A673 (cell line): Measurements from ENCODE around the gene CCDC85C. TPM values are rescaled to one million over a fixed set of nuclear protein-coding genes. Genes with fewer than 3 reads are reported as not detected.

ENCODE experiments used
- BruUV-seq: library from RNA; stranded (reverse); fragments of 400-500 nt; replicated peaks from 2 replicates; lab custom pipeline; 2021; lab: Mats Ljungman, UMichigan
- CTCF ChIA-PET: fragments of 300-600 bp; sonication (Branson Sonifier 250); formaldehyde crosslinking; loops from one replicate; lab custom pipeline; 2022; ENCODE audit warnings: antibody characterized with exemption; lab: Charles Lee
- POLR2A ChIA-PET: fragments of 300-600 bp; sonication (Branson Sonifier 250); formaldehyde crosslinking; loops from one replicate; lab custom pipeline; 2022; ENCODE audit warnings: antibody characterized with exemption; ENCODE audit not compliant: low non-redundant PET; lab: Charles Lee
- DNase-seq: peaks from one replicate; pipeline ENCODE4 v3.0.0-alpha.2; 2015; ENCODE audit warnings: low spot score
- H3K27ac ChIP-seq: fragments of 200-600 bp; sonication (generic); 2 replicates; pipeline ENCODE4 v1.5.1; 2016; ENCODE audit warnings: mixed run types, low read depth, mild to moderate bottlenecking, mixed read lengths, antibody characterized with exemption, low read length; ENCODE audit not compliant: poor library complexity, severe bottlenecking
- H3K27me3 ChIP-seq: fragments of 200-600 bp; sonication (generic); replicated peaks from 2 replicates; pipeline ENCODE4 v1.6.1; 2017; ENCODE audit warnings: mixed run types, low read depth, mild to moderate bottlenecking, mixed read lengths, antibody characterized with exemption, low read length; ENCODE audit not compliant: insufficient read depth, poor library complexity
- H3K36me3 ChIP-seq: fragments of 200-600 bp; sonication (generic); 2 replicates; pipeline ENCODE4 v1.6.1; 2016; ENCODE audit warnings: mixed run types, mild to moderate bottlenecking, mixed read lengths, antibody characterized with exemption, low read length; ENCODE audit not compliant: insufficient read depth, poor library complexity, severe bottlenecking
- H3K4me1 ChIP-seq: fragments of 200-600 bp; sonication (generic); 2 replicates; pipeline ENCODE4 v1.6.1; 2017; ENCODE audit warnings: mixed run types, mild to moderate bottlenecking, mixed read lengths, antibody characterized with exemption, low read length; ENCODE audit not compliant: insufficient read depth, poor library complexity, severe bottlenecking
- H3K4me3 ChIP-seq: fragments of 200-600 bp; sonication (generic); 2 replicates; pipeline ENCODE4 v1.5.1; 2016; ENCODE audit warnings: low read depth, mixed run types, mild to moderate bottlenecking, mixed read lengths, low read length; ENCODE audit not compliant: poor library complexity, severe bottlenecking
- H3K9me3 ChIP-seq: fragments of 200-600 bp; sonication (generic); 2 replicates; pipeline ENCODE4 v1.6.1; 2016; ENCODE audit warnings: mixed run types, low read depth, mild to moderate bottlenecking, mixed read lengths, antibody characterized with exemption, low read length; ENCODE audit not compliant: poor library complexity, severe bottlenecking
- CTCF ChIP-seq: fragments of 300-800, 200-600 bp; sonication (generic); conservative IDR thresholded peaks from 2 replicates; pipeline ENCODE4 v1.5.1; 2017; ENCODE audit warnings: low read depth, mild to moderate bottlenecking, antibody characterized with exemption, low read length, moderate library complexity, mixed read lengths
- EZH2 ChIP-seq: fragments of 200-600 bp; sonication (generic); IDR thresholded peaks from 2 replicates; pipeline ENCODE4 v1.6.1; 2017; ENCODE audit warnings: borderline replicate concordance, low read depth, mild to moderate bottlenecking, mixed read lengths, antibody characterized with exemption, low read length; ENCODE audit not compliant: poor library complexity, severe bottlenecking
- intact Hi-C: fragments of 100-400 bp; cut with micrococcal nuclease; formaldehyde crosslinking; loops from one replicate; pipeline ENCODE4 v1.10.0; 2022; ENCODE audit not compliant: unreplicated experiment
- total RNA-seq: library from RNA; stranded (reverse); gene quantifications from 2 replicates; pipeline ENCODE4 v1.2.3, GENCODE V29; 2021

The CCDC85C gene
- total RNA-seq, 1 experiment from 2014 or later: 24.6 TPM

- no peak overlapping the region for H3K4me3 ChIP-seq
- no peaks in the 10 kb centered on the region for H3K9me3 ChIP-seq
- no peak for TF ChIP-seq CTCF
- no peak for TF ChIP-seq EZH2
- ChIA-PET CTCF (no interaction called here), POLR2A (interaction anchor here (0.6 kb wide), 1 partner anchor 91 kb away, joined by 3 read pairs; no protein-coding TSS in a partner anchor)
- intact Hi-C loops: no loop called here
- no peak overlapping the region for H3K27ac ChIP-seq
- no peaks in the 10 kb centered on the region for H3K36me3 ChIP-seq
- no peaks in the 10 kb centered on the region for H3K27me3 ChIP-seq
- H3K4me1 ChIP-seq: peaks cover 8% of the 10 kb centered on the region
- DNase-seq: no peak
- BruUV-seq: no TSS peak
Measured at GRCh38 chr14:99537399-99537798, 66.6 kb downstream of the CCDC85C start.

DNA sequence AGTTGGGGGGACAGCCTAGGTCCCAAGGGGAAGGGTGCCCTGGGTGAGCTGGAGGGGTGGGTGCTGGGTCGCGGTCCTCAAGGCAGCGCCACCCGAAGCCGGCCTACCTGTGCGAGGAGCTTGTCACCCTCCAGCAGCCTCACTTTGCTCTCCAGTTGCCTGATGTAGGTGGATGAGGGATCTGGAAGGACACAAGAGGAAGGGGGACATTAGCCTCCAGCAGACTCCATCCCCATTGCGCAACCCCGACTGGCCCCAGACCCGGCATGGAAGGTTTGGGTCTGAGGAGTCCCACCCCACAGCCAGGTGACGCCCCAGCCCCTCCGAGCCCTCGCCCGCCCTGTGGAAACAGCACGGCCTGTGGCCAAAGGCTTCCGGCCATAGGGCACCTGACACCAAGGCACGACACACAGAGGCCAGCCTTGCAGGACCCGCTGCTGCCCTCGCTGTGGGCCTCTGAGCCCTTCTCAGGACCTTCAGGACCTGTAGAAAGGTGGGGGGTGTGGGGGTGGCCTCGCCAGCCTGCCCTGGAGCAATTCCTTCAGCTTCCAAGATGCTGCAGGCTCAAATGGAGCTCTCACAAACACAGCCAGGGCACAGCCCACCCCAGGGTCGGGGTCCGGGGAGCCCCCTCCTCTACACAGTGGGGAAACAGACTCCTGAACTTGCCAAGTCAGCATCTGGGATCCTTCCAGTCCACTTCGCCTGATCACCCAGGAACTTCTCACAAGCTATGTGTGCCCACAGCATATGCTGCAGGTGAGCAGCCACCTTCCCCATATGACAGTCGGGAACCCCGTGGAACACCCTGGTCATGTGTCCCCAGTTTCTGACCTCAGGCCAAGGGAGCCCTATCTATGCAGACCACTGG lies 67.9 kb downstream of the CCDC85C start:
- ChIA-PET CTCF (no interaction called here), POLR2A (no interaction called here)
- intact Hi-C loops: no loop called here
- H3K27ac ChIP-seq: no peak overlapping the region
- no peak for DNase-seq
- H3K4me3 ChIP-seq: no peak overlapping the region
- H3K36me3 ChIP-seq: no peaks in the 10 kb centered on the region
- BruUV-seq: no TSS peak
- H3K9me3 ChIP-seq: no peaks in the 10 kb centered on the region
- H3K4me1 ChIP-seq: peaks cover 18% of the 10 kb centered on the region
- no peak for TF ChIP-seq EZH2
- H3K27me3 ChIP-seq: no peaks in the 10 kb centered on the region

GRCh38 chr14:99535448-99535847 lies 68.6 kb downstream of the CCDC85C start:
- DNase-seq: no peak
- H3K9me3 ChIP-seq: no peaks in the 10 kb centered on the region
- no TSS peak for BruUV-seq
- ChIA-PET POLR2A (no interaction called here), CTCF (no interaction called here)
- H3K36me3 ChIP-seq: no peaks in the 10 kb centered on the region
- H3K27me3 ChIP-seq: no peaks in the 10 kb centered on the region
- no peak overlapping the region for H3K27ac ChIP-seq
- TF ChIP-seq EZH2: no peak
- no peak for TF ChIP-seq CTCF
- no peak overlapping the region for H3K4me3 ChIP-seq
- intact Hi-C loops: no loop called here
- H3K4me1 ChIP-seq: peaks cover 21% of the 10 kb centered on the region

DNA sequence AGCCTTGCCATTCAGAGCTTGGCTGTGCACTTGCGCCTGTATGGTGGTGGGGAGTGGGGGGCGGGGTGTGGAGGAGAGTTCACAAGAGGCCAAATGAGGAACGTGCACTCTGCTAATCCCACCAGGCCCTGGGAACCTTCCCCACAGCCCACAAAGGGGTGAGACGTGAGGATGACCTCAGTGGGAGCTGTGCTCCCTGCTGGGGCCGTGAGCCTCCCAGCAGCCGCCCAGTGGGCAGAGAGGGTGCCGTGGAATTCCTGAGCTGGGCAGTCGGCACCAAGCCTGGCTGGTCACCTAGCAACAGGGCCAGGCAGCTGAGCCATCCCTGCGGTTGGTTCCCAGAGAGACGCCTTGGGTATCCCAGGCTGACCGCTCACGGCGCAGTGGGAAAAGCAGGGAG lies 69.1 kb downstream of the CCDC85C start:
- POLR2A ChIA-PET: no interaction called here

More for the DNA sequence above, 69.1 kb downstream of the CCDC85C start:
- CTCF ChIA-PET: no interaction called here
- TF ChIP-seq EZH2 (no peak), CTCF (no peak)
- DNase-seq: no peak
- Histone ChIP-seq H3K9me3 (no peaks in the 10 kb centered on the region), H3K27ac (no peak overlapping the region), H3K4me3 (no peak overlapping the region), H3K4me1 (peaks cover 17% of the 10 kb centered on the region), H3K36me3 (no peaks in the 10 kb centered on the region), H3K27me3 (no peaks in the 10 kb centered on the region)
- intact Hi-C loops: no loop called here
- no TSS peak for BruUV-seq
